Stimulated activated CD4-positive, alpha-beta T cell treated with anti-CD3 and anti-CD28 coated beads, Interleukin-12 subunit alpha, Interleukin-12 subunit beta, amount 100 ng/mL, for 4 hours (primary cell): ENCODE data around the gene TMEM237.

Experiments used
- DNase-seq: peaks from one replicate; pipeline ENCODE4 v3.0.0-alpha.2; 2020

The TMEM237 gene

DNA sequence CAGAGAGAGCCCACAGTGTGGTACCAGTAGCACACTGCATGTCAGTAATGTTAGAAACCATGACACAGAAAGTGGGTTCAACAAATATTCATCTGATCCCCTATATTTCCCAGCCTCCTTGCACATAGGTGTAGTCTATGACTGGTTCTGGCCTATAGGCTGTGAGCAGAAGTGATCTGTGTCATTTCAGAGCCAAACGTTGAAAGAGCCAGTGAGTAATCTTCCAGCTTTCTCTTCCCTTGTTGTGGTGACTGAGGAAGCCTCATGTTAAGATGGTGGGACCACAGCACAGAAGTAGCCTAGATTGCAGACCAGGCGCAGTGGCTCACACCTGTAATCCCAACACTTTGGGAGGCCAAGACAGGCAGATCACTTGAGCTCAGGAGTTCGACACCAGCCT is 4.1 kb downstream of the TMEM237 start:
- DNase-seq, result no peak

DNA sequence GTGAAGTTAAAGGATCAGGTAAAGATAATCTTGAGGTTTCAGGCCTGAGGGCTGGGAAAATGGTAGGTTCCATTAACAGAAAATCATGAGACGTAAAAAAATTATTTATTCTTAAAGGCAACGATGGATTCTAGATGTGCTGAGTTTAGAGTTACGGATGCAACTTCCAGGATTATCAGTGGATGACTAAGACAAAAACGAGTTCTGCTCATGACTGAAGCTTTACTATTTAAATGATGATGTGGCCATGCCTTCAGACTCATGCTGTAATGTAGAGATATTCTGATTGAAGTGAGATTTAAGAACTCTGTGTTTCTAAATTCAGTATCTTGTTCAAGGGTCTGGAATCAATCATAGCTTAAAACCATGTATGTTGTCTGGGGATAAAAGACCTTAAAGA is 5.0 kb downstream of the TMEM237 start:
- DNase-seq, result no peak

DNA sequence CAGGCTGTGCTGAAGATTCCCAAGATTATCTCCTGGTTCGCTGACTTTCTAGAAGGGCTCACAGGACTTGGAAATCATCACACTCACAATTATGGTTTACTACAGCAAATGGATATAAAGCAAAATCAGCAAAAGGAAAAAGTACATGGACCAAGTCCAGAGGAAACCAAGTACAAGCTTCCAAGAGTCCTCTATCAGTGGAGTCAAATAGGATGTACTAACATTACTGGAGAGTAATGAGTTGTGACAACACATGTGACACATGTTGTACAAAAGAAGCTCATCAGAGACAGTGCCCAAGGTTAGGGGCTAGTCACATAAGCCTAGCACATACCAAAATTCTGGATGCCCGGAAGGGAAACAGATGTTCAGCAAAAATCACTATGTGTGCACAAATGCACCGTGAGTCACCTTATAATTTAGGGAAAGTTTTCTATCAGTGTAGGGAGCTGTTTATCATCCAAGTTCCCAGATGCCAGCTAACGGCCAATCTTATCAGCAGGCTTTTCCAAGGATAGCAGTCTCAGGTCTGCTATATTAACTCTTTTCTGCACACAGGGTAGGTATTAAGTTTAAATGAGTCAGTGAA is 9.5 kb downstream of the TMEM237 start:
- no peak for DNase-seq

DNA sequence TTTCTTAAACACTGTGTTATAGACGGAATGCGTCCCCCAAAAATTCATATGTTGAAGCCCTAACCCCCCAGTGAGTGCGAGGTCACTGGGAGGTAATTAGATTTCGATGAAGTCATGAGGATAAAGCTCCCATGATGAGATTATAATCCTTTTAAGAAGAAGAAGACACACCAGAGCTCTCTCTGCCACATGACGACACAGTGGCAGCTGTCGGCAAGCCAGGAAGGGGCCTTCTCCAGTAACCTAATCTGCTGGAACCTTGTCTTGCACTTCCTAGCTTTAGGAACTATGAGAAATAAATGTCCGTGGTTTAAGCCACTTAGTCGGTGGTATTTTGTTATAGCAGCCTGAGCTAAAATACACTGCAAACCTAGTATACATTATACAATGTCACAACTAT is 12.3 kb downstream of the TMEM237 start:
- DNase-seq, result no peak

DNA sequence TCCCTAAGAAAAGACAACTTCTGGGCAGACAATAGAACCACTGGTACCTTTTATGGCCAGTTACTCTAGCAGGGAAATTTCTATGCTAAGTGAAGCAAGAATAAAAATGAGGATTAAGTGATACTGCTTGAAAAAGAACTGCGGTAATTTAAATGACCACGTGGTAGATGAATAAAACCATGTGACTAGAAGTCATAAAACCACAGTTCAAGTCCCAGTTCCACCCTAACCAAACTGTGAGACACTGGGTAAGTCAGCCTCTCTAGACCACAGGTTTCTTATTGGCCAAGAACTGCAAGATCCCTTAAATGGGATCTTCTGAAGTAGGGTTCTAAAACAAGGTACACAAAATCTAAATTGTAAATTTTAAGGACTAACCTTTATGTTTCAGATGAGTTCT is 12.7 kb downstream of the TMEM237 start:
- DNase-seq, result no peak

DNA sequence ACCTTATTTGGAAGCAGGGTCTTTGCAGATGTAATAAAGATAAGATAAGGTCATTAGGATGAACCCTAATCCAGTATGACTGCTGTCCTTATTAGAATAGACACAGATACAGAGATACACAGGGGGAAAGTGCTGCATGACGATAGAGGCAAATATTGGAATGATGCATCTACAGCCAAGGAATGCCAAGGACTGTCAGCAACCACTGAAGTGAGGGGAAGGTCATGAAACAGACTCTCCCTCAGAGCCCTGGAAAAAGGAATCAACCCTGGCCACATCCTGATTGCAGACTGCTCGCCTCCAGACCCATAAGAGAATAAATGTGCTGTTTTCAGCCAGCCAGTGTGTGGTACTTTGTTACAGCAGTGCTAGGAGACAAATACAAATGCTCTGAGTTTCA is 14.8 kb downstream of the TMEM237 start:
- DNase-seq, result no peak

DNA sequence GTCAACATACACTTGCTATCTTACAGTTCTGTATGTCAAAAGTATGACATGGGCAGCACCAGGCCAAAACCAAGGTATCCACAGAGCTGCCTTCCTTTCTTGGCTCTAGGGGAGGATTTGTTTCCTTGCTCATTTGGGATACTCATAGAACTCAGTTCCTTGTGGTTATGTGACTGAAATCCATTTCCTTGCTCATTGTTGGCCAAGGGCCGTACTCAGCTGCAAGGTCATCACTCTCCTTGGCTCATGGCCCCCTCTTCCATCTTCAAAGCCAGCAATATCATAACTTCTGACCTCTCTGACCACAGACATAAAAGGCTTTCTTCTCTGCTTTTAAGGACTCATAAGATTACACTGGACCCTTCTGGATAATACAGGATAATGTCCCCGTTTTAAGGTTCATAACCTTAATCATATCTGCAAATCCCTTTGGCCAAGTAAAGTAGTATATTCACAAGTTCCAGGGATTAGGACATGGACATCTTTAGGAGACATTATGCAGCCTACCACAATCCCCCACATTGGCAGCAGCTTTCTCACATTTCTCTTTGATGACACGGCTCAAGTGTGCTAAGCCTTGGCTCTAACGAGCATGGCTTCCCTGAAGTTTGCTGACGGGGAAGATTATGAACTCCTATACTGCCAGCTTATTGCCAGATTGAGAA is 20.9 kb downstream of the TMEM237 start:
- no peak for DNase-seq

DNA sequence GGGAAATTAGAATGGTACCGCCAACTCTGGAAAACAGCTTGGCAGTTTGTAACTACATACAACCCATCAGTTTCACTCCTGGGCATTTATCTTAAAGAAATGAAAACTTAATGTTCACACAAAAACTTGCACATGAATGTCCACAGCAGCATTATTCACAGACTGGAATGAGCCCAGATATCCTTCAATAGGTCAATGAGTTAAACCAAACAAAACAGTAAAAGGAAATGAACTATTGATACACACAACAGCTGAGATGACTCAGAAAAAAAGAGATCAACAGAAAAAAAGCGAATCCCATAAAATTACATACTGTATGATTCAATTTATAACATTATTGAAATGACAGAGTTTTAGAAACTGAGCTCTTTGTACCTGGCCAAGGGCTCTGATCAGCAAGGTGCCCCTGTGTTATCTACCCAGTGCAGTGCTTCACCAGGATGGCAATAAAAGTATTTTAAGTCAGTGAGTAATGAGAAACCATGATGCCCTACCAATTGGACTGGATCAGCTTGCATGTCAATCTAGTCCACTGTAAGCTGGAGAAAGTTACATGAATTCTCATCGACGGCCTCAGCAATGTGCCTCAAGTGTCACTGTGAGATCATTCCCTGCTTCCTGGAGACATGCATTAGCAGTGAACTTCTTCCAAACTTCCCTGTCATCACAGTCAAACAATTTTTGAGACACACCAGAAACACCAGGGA is 21.9 kb downstream of the TMEM237 start:
- DNase-seq, result no peak

DNA sequence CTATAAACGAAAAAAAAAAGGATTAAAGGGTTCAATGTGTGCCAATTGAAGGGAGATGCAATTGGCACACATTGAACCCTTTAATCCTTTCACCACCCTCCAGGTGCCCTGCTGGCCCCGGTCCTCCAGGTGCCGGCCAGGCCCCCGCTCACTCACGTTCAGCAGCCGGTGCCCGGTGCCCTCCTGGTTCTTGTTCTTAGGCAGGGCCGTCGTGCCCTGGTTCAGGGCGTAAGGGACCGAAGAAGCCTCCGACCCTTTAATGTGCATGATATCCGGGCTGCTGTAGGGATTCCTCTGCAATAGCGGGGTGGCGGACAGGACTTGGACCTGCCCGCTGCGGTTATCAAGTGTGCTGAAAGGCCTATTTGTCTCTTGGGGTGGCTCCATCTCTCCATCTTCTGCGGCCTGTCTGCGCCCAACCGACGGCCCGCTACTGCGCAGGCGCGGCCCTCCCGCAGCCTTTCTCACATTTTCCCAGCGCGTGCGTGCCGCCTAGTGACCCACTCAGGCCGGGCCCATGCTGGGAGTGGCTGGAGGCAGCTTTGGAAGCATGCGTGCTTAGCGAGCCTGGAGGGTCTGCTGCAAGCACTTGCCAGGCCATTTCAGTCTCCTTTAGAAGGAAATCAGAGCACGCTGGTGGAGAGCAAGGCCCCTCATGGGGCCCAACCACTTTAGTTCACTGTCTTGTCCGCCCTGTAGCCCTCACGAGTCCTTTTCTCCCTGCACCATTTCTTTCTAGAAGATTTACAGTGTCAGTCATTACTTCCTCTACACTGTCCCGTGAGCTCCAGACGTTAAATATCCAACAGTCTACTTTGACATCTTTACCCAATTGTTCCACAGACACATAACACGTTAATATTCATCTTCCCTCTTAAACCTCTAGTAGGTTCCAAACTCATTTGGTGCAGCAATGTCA is 24.3 kb downstream of the TMEM237 start:
- no peak for DNase-seq

DNA sequence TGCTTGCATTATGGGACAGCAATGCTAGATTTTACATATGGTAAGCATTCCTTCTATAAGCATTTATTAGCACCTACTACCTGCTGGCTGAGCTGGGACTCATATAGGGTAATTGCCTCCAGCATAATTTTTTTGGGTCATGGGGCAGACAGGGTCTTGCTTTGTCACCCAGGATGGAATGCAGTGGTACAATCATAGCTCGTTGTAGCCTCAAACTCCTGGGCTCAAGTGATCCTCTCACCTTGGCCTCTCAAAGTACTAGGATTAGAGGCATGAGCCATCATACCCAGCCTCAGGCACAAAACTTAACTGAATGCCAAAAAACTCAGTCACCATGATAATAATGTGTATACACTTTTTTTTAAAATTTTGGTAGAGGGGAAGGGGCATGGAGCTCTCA is 35.3 kb downstream of the TMEM237 start:
- DNase-seq, result no peak

DNA sequence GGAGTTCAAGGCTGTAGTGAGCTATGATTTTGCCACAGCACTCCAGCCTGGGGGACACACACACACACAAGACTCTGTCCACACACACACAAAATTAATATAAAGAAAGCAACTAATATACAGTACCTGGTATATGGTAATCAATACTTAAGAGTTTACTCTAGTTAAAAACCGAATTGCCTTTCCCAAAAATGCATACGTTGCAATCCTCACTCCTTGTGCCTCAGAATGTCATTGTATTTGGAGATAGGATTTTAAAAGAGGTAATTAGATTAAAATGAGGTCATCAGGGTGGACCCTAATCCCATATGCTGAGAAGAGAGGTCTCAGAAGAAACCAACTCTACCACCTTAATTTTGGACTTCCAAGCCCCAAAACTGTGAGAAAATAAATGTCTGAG is 35.7 kb downstream of the TMEM237 start:
- no peak for DNase-seq

DNA sequence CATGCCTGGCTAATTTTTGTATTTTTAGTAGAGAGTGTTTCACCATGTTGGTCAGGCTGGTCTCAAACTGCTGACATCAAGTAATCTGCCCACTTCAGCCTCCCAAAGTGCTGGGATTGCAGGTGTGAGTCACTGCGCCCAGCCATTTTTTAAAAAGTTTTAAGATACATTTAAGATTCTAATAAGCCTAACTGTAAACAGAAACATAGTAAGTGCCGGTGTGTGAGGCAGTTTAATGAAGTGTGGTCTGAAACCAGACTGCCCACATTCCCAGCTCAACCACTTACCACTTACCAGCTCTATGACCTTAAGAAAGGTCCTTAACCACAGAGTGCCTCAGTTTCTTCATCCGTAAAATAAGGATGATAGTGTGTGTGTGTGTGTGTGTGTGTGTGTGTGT is 42.4 kb downstream of the TMEM237 start:
- no peak for DNase-seq

DNA sequence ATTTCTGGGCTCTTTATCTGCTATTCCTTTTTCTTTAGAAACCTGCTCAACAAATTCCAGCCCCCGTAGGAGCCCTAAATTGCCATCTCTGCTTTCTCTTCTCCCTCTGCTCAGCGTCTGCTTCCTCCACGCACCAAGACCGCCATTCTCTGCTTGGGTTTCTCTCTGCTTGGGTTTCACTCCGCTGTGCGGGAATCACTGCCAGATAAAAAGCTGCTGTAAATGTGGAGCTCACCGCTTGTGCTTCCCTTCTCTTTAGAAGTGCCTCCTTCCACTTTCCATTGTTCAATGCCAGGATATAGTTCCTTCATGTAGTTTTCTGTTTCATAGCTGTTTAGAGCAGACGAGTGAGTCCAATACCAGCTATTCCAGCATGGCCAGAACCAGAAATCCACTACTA is 45.9 kb downstream of the TMEM237 start:
- no peak for DNase-seq

DNA sequence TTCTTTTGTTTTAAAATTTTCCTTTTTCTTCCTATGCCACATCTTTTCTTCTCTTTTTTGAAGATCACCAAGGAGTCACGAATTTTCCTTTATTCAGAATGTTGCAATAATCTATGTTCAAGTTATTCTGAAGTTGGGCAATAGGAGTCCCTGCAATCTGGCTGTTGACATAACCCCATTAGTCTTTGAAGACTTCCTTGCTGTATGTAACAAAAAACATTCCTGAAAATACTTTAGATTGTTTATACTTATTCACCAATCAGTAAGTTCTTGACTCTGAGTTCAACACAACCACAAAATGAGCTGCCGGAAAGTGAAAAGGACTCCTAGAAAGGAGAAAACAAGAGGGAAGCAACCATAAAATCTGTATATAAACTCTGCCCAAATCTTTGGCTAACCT is 62.8 kb downstream of the TMEM237 start:
- DNase-seq, result no peak

DNA sequence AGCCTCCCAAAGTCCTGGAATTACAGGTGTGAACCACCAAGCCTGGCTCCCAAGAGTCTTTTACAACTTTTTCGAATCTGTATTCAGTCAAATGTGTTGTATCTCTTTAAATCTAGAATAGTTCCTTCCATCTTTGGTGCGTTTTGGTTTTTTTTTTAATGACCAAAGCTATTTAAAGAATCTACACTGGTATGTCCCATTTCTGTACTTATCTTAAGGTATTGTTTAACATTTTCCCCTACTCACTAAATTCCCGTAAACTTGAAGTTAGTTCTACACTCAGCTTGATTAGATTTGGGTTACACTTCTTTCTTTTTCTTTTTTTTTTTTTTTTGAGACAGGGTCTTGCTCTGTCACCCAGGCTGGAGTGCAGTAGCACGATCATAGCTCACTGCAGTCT is 63.8 kb downstream of the TMEM237 start:
- DNase-seq, result no peak

DNA sequence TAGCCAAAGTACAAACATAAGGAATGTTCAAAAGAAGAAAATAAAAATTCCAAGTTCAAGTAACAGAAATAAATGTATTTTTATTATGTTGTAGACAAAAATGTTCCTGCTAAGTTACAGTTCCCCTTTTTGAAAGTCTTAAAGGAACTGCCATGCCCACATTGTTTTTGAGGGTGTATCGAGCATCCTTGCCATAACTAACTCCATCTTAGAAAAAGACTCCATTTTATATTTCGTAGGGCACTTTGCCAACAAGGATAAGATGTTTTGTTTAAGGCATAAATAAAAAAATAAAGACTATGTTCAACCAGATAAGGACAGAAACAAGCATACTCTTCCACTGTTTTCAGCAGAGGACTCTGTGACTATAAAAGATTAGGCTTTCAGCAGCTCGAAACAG is 67.3 kb downstream of the TMEM237 start:
- DNase-seq, result no peak

DNA sequence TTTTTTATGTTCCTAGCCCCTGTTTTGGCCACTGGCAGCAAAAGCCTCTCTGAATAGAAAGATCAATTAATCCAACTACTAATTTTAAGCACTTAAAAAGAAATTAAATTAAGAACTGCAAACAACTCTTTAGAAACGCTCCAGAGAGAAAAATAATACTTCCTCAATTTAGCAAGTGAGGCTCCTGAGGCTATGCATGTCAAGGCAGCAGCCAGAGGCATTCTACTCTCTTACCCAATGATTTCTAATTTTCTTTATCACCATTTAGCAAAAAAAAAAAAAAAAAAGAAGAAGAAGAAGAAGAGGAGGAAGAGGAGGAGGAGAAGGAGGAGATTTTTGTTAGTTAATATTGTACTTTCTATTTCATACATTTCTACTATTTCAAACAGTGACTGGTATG is 68.5 kb downstream of the TMEM237 start:
- DNase-seq, result no peak

DNA sequence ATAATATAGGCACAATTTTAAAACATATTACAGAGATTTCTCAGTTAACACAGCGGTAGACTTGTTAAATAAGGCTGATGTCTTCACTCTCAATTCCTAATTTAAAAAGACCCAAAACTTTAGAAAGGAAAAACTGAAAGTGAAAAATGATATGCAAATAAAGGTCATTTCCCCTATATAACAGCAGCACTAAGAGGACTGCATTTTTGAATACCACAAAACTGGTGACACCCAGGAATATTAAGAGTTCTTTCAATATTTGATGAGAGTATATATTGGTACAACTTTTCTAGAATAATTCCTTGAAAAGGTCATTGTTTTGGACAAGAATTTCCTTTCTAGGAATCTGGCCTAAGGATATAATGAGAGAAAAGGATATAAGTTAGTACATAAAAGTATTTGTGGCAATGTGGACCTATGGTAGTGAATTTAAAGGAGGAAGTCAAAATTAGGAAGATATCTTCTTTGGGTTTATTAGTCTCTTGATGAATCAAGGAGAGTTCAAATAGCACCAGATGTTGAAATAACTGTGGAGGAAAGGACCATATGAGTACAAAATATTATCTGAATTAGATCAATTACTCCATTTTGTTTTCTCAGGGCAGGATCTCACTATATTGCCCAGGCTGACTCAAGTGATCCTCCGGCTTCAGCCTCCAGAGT is 70.3 kb downstream of the TMEM237 start:
- no peak for DNase-seq
